ENCODE data around the gene DYSF.

Gene DYSF

GRCh38 chr2:71554028-71554705, 100.8 kb downstream of the DYSF start:
- no peak for DNase-seq (ENCODE audit: low spot score)

GRCh38 chr2:71554706-71555056, 101.3 kb downstream of the DYSF start:
- no peak for DNase-seq (ENCODE audit: low spot score)

DNA sequence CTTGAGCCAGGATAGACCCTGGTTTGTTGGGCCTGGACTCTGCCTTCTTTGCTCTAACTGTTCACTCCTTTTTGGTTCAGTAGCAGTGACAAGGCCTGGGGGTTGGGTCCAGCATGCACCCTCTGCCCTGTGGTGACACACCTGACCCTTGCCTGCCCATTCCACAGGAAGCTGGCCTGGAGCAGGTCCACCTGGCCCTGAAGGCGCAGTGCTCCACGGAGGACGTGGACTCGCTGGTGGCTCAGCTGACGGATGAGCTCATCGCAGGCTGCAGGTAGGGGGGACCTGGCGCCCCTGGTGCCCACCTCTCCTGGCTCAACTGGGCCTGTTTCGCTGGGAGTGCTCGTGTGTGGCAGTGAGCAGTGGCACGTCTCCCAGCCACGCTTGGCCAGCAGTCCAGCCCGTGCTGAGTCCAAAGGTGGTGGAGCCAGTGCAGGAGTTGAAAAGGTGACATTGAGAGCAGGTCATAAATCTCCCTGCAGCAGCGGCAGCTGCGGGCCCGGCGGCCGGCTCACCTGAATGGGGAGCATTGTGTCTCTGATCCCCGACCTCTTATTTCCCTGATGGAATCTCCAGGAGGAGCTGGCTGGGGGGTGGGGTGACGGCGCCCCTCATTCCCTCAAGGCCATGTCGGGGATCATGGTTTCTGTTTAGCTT, 102.6 kb downstream of the DYSF start:
- DNase-seq (ENCODE audit: low spot score) = no peak

- no peak for DNase-seq (ENCODE audit: low spot score)
Measured at GRCh38 chr2:71556692-71557250, 103.4 kb downstream of the DYSF start.

DNA sequence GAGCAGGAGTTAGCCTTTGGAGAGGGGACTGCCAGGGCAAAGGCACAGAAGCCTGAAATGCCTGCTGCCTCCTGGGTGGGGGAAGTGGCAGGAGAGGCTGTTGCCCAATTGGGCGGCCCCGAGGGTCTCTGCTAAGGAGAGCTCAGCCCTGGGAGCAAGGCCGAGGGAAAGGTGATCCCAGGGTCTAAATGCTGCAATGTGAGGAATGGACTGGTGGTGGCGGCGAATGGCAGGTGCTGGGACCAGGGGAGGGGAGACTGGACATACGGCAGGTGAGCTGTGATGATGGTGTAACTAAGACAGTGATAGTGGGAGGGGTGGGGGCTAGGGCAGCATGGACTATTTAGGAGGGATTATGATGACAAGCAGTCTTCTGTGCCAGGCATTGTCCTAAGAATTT, 104.0 kb downstream of the DYSF start:
- no peak for DNase-seq (ENCODE audit: low spot score)

GRCh38 chr2:71558300-71559051, 105.1 kb downstream of the DYSF start:
- no peak for DNase-seq (ENCODE audit: low spot score)

GRCh38 chr2:71559080-71559827, 105.9 kb downstream of the DYSF start:
- no peak for DNase-seq (ENCODE audit: low spot score)

- DNase-seq (ENCODE audit: low spot score) = no peak
Measured at GRCh38 chr2:71559828-71560637, 106.7 kb downstream of the DYSF start.

DNA sequence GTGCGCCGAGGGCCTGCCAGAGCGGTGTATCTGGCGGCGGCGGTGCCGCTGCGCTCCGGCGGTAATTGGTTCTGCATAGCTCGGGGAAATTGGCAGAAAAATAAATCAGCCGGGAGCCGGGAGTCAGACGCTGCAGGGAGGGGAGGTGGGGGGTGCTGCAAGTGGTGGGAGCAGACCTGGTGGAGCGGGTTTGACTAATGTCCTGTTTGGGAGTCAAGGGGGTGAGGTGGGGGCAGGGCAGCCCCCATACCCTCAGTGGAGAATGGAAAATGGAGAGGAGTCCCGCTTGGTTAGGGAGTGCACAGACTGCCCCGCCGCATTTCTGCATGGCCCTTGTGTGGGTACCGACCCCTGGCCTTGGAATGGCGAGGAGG, 107.3 kb downstream of the DYSF start:
- no peak for DNase-seq (ENCODE audit: low spot score)

DNA sequence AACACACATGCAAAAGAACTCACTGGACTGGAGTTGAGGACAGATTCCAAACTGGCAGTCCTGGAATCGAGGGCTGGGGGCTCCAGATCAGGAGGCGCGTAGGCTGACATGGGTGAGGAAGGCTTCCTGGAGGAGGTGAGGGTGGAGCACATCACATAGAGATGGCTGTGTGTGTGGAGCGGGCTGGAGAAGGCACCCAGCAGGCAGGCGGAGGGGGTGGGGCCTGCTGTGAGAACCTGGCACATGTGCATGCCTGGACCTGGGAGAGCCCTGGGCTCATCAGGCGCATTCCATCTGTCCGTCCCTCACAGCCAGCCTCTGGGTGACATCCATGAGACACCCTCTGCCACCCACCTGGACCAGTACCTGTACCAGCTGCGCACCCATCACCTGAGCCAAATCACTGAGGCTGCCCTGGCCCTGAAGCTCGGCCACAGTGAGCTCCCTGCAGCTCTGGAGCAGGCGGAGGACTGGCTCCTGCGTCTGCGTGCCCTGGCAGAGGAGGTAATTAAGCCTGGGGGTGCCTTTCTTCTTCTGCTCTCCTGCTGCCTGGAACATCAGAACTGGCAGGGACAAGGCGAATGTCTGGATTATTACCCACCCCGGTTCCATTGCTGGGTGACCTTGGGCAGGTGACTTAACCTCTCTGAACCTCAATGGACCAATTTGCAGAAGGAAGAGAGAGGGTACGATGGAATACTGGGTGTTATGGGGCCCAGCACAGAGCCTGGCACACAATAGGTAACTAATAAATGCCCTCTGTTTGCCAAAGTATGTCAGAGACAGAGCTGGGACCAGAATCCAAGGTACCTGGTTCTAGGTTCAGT, 108.3 kb downstream of the DYSF start:
- DNase-seq (ENCODE audit: low spot score) = no peak

- no peak for DNase-seq (ENCODE audit: low spot score)
Measured at GRCh38 chr2:71562518-71562917, 109.2 kb downstream of the DYSF start.

GRCh38 chr2:71563872-71564271, 110.5 kb downstream of the DYSF start:
- no peak for DNase-seq (ENCODE audit: low spot score)

- no peak for DNase-seq (ENCODE audit: low spot score)
Measured at GRCh38 chr2:71564361-71564760, 111.0 kb downstream of the DYSF start.

GRCh38 chr2:71564790-71565189, 111.4 kb downstream of the DYSF start:
- no peak for DNase-seq (ENCODE audit: low spot score)

GRCh38 chr2:71566372-71566771, 113.0 kb downstream of the DYSF start:
- DNase-seq (ENCODE audit: low spot score) = no peak

DNA sequence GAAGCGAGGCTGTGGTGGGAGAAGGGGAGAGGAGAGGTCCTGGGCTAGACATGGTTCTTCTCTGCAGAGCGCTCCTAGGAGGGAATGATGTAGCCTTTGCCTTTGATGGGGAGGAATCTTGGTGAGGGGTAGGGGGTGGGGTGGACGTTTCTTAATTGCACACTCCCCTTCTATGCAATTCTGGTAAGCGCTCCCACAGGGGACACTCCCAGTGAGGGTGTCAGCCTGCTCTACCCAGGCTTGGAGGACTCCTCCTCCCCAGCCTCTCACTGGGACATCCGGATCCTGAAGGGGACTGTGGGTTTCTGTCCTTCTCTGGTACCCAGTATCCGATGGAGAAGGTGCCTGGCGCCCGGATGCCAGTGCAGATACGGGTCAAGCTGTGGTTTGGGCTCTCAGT, 114.3 kb downstream of the DYSF start:
- DNase-seq (ENCODE audit: low spot score) = no peak

GRCh38 chr2:71568103-71568502, 114.7 kb downstream of the DYSF start:
- DNase-seq (ENCODE audit: low spot score) = no peak

DNA sequence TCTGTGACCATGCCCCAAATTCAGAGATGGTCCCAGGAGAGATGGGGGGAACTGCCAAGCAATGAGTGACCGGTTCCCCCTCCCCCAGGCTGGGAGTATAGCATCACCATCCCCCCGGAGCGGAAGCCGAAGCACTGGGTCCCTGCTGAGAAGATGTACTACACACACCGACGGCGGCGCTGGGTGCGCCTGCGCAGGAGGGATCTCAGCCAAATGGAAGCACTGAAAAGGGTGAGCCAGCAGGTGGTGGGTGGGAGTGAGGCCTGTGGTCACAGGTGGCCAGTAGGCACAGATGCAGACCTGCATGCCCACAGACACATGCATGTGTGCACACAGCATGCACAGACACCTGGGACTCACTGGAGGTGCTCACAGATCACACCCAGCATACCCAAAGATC, 117.2 kb downstream of the DYSF start:
- DNase-seq (ENCODE audit: low spot score) = no peak

DNA sequence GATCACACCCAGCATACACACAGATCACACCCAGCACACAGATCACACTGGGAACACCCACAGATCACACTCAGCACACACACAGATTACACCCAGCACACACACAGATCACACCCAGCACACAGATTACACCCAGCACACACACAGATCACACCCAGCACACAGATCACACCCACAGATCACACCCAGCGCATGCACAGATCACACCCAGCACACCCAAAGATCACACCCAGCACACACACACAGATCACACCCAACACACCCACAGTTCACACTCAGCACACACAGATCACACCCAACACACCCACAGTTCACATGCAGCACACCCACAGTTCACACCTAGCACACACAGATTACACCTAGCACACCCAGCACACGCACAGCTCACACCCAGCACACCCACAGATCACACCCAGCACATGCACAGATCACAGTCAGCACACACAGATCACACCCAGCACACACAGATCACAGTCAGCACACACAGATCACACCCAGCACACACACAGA, 117.6 kb downstream of the DYSF start:
- no peak for DNase-seq (ENCODE audit: low spot score)

DNA sequence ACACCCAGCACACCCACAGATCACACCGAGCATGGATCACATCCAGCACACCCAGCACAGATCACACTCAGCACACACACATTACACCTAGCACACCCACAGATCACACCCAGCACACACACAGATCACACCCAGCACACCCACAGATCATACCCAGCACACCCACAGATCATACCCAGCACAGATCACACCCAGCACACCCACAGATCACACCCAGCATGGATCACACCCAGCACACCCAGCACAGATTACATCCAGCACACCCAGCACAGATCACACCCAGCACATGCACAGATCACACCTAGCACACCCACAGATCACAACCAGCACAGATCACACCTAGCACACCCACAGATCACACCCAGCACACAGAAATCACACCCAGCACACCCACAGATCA, 118.6 kb downstream of the DYSF start:
- DNase-seq (ENCODE audit: low spot score) = no peak

Data from hematopoietic multipotent progenitor cell treated with erythropoietin and hydrocortisone succinate and interleukin-3 and kit ligand, for 15 days (in vitro differentiated cells).